Measurements from ENCODE around the gene GTF3A.

GTF3A gene

GRCh38 chr13:27440408-27440807 is 16.0 kb downstream of the GTF3A start:
- H3K4me3 ChIP-seq (ENCODE audit: low read depth, low read length) = no peak overlapping the region
- DNase-seq (ENCODE audit: low read depth) = no peak
- TF ChIP-seq POLR2A (IDR thresholded peaks at IDR 0.05; ENCODE audit: extremely low read depth, insufficient read length) (no peak), MAX (IDR thresholded peaks at IDR 0.05; ENCODE audit: low read depth, low read length) (no peak), MYC (IDR thresholded peaks at IDR 0.05; ENCODE audit: low read depth, low read length) (no peak), CTCF (IDR thresholded peaks at IDR 0.05; ENCODE audit: low read depth, low read length) (no peak)

- no peak for DNase-seq (ENCODE audit: low read depth)
- TF ChIP-seq MAX (IDR thresholded peaks at IDR 0.05; ENCODE audit: low read depth, low read length) (no peak), POLR2A (IDR thresholded peaks at IDR 0.05; ENCODE audit: extremely low read depth, insufficient read length) (no peak), MYC (IDR thresholded peaks at IDR 0.05; ENCODE audit: low read depth, low read length) (no peak), CTCF (IDR thresholded peaks at IDR 0.05; ENCODE audit: low read depth, low read length) (no peak)
- H3K4me3 ChIP-seq (ENCODE audit: low read depth, low read length) = no peak overlapping the region
Observed at GRCh38 chr13:27442071-27442647, 17.7 kb downstream of the GTF3A start.

- no peak for DNase-seq (ENCODE audit: low read depth)
- TF ChIP-seq MAX (IDR thresholded peaks at IDR 0.05; ENCODE audit: low read depth, low read length) (no peak), CTCF (IDR thresholded peaks at IDR 0.05; ENCODE audit: low read depth, low read length) (no peak), MYC (IDR thresholded peaks at IDR 0.05; ENCODE audit: low read depth, low read length) (no peak), POLR2A (IDR thresholded peaks at IDR 0.05; ENCODE audit: extremely low read depth, insufficient read length) (no peak)
- no peak overlapping the region for H3K4me3 ChIP-seq (ENCODE audit: low read depth, low read length)
Observed at GRCh38 chr13:27442797-27443196, 18.4 kb downstream of the GTF3A start.

GRCh38 chr13:27446986-27447583 is 22.7 kb downstream of the GTF3A start:
- no peak for TF ChIP-seq MYC (IDR thresholded peaks at IDR 0.05; ENCODE audit: low read depth, low read length)
- no peak for TF ChIP-seq POLR2A (IDR thresholded peaks at IDR 0.05; ENCODE audit: extremely low read depth, insufficient read length)
- TF ChIP-seq CTCF (IDR thresholded peaks at IDR 0.05; ENCODE audit: low read depth, low read length) = no peak
- TF ChIP-seq MAX (IDR thresholded peaks at IDR 0.05; ENCODE audit: low read depth, low read length) = no peak
- H3K4me3 ChIP-seq (ENCODE audit: low read depth, low read length) = no peak overlapping the region
- DNase-seq (ENCODE audit: low read depth) = no peak

GRCh38 chr13:27448308-27448707 is 23.9 kb downstream of the GTF3A start:
- no peak overlapping the region for H3K4me3 ChIP-seq (ENCODE audit: low read depth, low read length)
- TF ChIP-seq MYC (IDR thresholded peaks at IDR 0.05; ENCODE audit: low read depth, low read length) = no peak
- no peak for TF ChIP-seq POLR2A (IDR thresholded peaks at IDR 0.05; ENCODE audit: extremely low read depth, insufficient read length)
- no peak for TF ChIP-seq CTCF (IDR thresholded peaks at IDR 0.05; ENCODE audit: low read depth, low read length)
- no peak for TF ChIP-seq MAX (IDR thresholded peaks at IDR 0.05; ENCODE audit: low read depth, low read length)
- DNase-seq (ENCODE audit: low read depth) = no peak
